ENCODE data around the gene SYNE2. TPM values are rescaled to one million over a fixed set of nuclear protein-coding genes. Genes with fewer than 3 reads are reported as not detected.

Gene SYNE2
- total and polyA plus RNA-seq, 4 donors = 12.0 to 79.9 (median 19.5) TPM

GRCh38 chr14:64202716-64203115, 349.9 kb downstream of the SYNE2 start (continued):
- TF ChIP-seq REST (IDR thresholded peaks at IDR 0.05) (no peak), HNF4A (conservative IDR thresholded peaks at IDR 0.05) (no peak), MAX (IDR thresholded peaks at IDR 0.05) (no peak), TAF1 (conservative IDR thresholded peaks at IDR 0.05) (no peak), ATF3 (IDR thresholded peaks at IDR 0.05) (no peak), JUND (IDR thresholded peaks at IDR 0.05) (no peak), FOXA2 (IDR thresholded peaks at IDR 0.05) (no peak), YY1 (IDR thresholded peaks at IDR 0.05) (no peak)

GRCh38 chr14:64203366-64204006, 350.7 kb downstream of the SYNE2 start:
- Histone ChIP-seq H3K9me3 (ENCODE audit: control insufficient read depth in 4 of 4, low read length in 3 of 4) (no peaks in the 10 kb centered on the region), H3K36me3 (ENCODE audit: control insufficient read depth in 4 of 4, insufficient read depth in 3 of 4, low read depth in 1 of 4, low read length in 3 of 4) (peaks cover 6 to 28% (median 18%) of the 10 kb centered on the region in 4 donors), H3K27ac (ENCODE audit: low read depth in 1 of 2, low read length in 2 of 2) (no peak overlapping the region), H3K4me3 (ENCODE audit: low read depth in 1 of 3, low read length in 3 of 3) (no peak overlapping the region), H3K9ac (ENCODE audit: low read depth in 1 of 2, low read length in 2 of 2) (no peak overlapping the region), H3K4me1 (ENCODE audit: control insufficient read depth in 4 of 4, insufficient read depth in 4 of 4, low read length in 3 of 4) (no peaks in the 10 kb centered on the region), H3K27me3 (ENCODE audit: control insufficient read depth in 4 of 4, insufficient read depth in 4 of 4, low read length in 3 of 4) (no peaks in the 10 kb centered on the region)
- 96% methylated on average over 4 of the region's 4 CpGs for WGBS
- TF ChIP-seq NR2F2 (IDR thresholded peaks at IDR 0.05) (no peak), EGR1 (IDR thresholded peaks at IDR 0.05; ENCODE audit: low read depth in 2 of 2) (no peak), ZBTB33 (IDR thresholded peaks at IDR 0.05) (no peak), MAX (IDR thresholded peaks at IDR 0.05) (no peak), REST (IDR thresholded peaks at IDR 0.05) (no peak), YY1 (IDR thresholded peaks at IDR 0.05) (no peak), CTCF (IDR thresholded peaks at IDR 0.05; ENCODE audit: low read depth, low read length, missing input control) (no peak), RAD21 (IDR thresholded peaks at IDR 0.05) (no peak), FOXA2 (IDR thresholded peaks at IDR 0.05) (no peak), HNF4A (conservative IDR thresholded peaks at IDR 0.05) (no peak), ATF3 (IDR thresholded peaks at IDR 0.05) (no peak), JUND (IDR thresholded peaks at IDR 0.05) (no peak), SP1 (IDR thresholded peaks at IDR 0.05) (no peak), FOXA1 (IDR thresholded peaks at IDR 0.05) (no peak), RXRA (IDR thresholded peaks at IDR 0.05) (no peak), GABPA (IDR thresholded peaks at IDR 0.05 in 1 of 2, conservative IDR thresholded peaks at IDR 0.05 in 1 of 2) (no peak)
- no peak for DNase-seq (ENCODE audit: low spot score)

Data from liver (tissue), 9 donors.